T-helper 1 cell (primary cell): ENCODE results near the gene PHLDA2.
A peak's percentile ranks its signal among the peaks of the same experiment; 100 is the strongest.

ENCODE experiments used
- DNase-seq, 5 donors: peaks; one replicate each; pipeline ENCODE4 v3.0.0-alpha.2; 2012 to 2020
- total RNA-seq, 4 donors: gene quantifications; one replicate each; lab custom pipeline; 2026; lab: John Stamatoyannopoulos, UW

The PHLDA2 gene, protein sequence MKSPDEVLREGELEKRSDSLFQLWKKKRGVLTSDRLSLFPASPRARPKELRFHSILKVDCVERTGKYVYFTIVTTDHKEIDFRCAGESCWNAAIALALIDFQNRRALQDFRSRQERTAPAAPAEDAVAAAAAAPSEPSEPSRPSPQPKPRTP
- 1.7 to 6.4 (median 3.4) reads per million in 4 donors for total RNA-seq

DNA sequence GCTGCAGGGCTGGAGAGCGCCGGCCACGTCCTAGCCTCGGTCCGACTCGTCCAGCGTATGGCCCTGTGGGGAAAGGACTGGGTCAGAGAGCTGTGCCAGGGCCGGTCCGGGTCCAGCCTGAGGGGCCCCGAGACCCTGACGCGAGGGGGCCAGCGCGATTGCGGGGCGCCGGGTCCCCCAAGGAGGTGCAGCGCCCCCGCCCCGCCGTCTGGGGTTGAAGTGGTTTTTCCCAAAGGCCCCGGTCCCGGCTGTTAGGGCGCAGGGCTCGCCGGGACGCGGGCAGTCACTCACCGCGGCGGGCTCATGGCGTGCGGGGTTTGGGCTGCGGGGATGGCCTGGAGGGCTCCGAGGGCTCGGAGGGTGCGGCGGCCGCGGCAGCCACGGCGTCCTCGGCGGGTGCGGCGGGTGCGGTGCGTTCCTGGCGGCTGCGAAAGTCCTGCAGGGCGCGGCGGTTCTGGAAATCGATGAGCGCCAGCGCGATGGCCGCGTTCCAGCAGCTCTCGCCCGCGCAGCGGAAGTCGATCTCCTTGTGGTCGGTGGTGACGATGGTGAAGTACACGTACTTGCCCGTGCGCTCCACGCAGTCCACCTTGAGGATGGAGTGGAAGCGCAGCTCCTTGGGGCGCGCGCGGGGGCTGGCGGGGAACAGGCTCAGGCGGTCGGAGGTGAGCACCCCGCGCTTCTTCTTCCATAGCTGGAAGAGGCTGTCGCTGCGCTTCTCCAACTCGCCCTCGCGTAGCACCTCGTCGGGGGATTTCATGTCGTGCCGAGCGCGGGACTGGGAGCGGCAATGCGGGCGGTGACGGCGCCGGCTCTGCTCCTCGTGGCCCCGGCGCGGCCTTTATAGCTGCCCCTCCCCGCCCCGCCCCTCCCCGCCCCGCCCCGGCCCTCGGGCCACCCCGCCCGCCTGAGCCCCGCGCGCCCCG lies at the start of gene PHLDA2:
PHLDA2 (minus strand) TSS at position 816 of the 926 bp plus-strand sequence; CDS start at position 760, 56 bp downstream.
- DNase-seq: peak in 4 of 5 donors; percentile 42 to 71 (median 52)

DNA sequence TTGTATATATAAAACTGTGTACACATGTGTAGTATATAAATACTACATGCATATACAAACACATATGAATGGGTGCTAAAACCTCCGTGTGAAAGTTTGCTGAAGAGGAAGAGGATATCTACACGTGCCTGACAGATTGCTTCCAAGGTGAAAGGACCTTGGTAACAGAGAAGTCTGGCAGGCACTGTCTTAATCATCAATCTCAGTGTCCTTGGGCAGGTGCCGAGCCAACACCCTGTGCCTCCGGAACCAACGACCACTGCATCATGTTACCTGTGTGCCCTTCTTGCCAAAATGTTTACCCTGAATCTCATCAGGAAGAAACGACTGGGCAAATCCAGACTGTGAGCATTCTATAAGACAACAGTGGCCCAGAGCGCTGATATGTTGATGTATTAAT lies 47.9 kb upstream of the PHLDA2 start:
- no peak for DNase-seq

DNA sequence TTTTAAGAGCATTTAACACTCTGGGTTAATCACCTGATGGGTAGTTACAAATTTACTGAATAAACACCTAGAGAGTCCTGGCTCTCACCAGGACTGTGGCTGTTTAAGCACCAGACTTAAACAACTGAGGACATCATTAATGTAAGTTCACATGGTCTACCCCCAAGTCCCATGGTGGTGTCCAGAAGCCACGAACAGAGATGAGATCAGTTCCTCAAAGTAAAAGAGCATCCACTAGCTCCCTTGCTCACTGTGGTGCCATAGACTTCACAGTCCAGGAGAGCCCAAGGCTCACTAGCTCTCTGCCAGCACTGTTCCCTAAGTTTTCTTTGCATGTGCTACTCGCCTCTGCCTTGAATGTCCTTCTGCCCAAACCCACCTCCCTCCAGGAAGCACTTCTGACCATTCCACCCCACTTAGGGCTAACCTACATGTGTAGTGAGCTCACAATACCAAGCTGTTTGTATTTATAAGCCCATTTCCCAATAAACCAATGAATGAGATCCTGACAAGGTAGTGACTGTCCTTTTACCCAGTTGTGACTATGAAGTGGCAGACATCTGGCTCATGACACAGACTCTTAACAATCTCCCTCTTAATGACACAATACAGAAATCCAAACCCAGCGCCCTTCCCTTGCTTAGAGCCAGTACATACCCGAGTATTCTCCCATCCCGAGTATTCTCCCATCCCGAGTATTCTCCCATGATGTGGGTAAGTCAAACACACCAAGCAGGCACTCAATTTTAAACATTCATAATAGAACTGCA lies 47.3 kb upstream of the PHLDA2 start:
- no peak for DNase-seq

DNA sequence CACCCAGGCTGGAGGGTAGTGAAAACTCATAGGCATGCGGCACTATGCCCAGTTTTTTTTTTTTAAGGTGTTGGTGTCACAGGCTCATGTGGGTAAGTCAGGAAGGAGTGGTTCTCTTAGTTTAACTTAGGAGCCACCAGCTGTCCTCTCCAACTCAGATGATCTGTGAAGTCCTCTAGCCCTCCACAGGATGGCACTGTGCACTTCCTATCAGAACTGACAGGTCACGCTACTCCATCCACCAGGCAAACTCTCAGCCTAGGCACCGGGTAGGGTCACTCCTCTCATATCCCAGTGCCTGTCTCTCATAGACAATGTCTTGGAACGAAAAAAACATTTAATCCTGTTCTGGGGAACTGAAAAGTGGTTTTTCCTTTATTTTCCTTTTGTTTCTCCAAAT lies 46.4 kb upstream of the PHLDA2 start:
- peak in 4 of 5 donors; percentile 24 to 48 (median 27) for DNase-seq

DNA sequence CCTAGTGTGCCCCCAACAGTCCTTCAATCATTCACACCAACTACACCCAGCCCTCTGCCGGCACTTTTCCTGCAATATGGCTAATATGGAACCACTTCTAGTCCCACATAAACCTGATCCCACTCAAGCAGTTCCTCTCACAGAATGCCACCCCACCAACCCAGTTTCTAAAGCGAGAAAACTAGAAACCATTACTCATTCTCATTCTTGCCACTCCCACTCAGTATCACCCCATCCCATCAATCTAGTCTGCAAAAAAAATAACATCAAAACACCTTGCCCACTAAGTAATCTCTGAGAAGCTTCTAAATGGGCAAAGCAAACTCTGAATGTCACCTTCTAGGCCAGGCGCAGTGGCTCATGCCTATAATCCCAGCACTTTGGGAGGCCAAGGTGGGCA lies 45.1 kb upstream of the PHLDA2 start:
- DNase-seq: no peak

DNA sequence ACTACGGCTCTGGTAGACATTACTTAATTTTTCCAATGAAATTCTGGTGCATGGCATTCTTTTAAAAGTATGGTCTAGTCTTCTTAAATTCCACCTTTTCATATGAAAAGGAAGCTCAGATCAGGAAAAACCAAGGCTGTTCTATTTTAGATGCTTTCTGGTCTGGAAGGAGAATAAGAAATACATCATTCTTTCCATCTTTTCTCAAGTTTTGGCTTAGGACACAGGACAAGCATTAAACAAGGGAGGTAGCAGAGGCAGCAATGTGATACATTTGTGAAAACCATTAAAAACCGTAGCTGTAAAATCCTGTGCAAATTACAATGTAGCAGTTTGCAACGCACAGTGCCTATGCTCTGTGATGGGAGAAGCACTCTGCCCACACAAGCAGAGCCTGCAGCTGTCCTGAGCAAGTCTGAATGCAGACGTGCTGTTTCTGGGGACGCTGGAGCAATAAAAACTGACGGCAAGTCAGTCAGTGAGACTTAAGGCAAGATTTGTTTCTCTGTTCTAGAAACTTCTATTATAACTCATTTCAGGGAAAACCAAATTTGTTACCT lies 39.2 kb upstream of the PHLDA2 start:
- DNase-seq: no peak

DNA sequence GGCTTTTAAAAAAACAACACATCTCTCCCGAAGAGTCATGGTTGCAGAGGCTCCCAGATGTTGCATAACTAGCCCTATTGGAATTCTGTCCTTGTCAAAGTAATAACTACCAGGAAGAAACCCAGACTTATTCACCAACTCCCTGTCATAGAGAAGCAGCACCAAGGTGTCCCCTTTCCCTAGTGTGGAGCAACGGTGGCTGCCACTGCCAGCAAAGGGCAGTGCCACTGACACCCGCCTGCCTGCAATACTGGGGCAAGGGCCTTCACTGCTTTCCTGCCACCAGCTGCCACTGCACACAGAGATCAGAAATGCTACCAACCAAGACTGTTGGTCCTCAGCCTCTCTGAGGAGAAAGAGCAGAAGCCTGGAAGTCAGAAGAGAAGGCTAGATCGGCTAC lies 35.6 kb upstream of the PHLDA2 start:
- no peak for DNase-seq

DNA sequence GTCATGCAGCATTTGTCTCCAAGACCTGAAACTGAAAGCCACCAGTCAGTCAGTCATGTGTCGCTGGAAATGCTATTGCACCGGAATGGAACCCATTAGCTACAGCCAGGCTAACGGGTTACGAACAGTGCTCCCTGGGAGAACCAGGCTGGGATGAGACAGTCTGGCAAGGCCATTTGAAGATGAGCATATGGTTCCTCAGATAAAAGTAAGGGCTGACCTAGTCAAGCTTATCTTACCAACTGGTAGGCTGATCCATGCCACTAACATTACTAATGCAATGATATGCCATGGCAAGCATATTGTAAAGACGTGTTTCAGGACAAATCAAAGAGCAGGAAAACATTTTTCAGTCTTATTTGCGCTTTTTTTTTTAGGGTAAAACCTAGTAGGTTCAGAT lies 34.5 kb upstream of the PHLDA2 start:
- DNase-seq: no peak

DNA sequence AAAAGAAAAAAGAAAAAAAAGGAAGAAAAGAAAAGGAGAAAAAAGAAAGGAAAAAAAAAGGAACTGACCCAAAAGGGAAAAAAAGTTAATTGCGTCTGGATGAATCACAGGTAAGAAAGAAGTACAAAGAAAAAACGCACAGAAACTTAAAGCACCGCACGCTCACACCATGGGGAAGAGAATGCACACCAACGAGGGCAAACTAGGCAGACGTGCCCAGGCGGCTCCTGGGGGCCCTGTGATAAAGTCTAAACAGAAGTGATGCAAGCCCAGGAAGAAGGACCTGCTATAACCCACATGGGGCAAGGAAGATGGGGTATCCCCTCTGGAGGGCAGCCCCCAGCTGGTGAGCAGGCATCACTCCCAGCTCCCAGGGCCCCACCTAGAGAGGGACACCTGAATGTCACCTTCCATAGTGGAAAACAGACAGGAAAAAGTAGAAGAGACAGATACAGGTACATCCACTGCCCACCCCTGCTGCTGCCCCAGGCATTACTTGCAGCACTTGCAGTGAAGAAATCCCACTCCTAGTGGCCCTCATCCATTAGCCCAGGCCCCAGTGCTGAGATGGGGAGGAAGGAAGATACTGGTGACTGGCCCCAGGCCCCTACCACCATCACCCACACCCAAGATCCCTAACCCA lies 34.0 kb upstream of the PHLDA2 start:
- DNase-seq: no peak

DNA sequence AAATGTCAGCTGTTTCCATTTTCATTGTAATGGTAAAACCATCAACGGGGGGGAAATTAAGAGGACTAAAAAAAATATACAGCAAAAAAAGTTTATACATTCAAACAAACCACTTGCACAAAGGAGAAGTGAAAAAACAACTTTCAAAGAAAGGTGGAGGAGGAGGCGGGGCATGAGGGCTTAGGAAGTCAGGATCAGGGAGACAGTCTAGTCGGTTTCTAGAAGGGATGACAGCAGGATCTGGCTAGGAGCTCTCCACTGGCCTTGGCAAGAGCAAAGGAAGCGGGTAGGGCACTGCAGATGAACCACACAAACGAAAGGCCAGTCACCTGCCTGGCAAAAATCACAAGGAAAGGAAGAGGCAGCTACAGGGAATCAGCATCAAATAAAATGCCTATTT lies 31.9 kb upstream of the PHLDA2 start:
- DNase-seq: no peak

DNA sequence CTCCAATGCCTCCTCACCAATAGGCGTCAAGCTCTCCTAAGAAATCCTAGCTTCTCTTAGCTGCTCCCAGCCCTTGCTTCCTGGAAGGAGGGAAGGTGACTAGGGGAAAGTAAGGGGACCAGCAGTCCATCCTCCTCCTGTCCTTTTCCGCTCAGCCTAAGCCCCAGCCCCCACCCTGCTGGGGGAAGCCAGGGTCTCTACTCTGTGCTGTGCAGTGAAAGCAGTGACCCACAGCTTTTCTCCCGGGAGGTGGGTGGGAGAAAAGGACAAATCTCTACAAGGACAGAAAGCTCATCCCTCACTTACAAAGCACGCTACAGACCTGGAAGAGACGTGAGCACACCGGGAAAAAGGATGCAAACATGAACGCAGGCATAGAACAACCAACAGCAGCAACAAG lies 30.9 kb upstream of the PHLDA2 start:
- no peak for DNase-seq

DNA sequence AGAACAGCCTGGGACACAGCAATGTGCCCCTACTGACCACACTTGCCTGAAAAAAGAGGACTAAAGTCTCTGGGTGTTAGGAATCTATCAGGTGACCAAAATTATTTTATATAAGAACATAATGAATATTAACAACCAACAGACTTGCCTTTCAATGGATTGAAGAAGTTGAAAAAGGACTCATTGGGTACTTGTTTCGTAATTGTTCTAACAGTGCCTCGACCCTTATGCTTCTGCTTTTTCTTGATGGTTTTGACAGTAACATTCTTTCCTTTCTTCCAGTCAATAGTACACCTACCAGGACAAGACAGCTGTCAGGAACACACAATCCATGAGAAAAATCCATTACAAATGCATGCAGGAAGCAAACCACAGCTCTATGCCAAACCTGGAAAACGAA lies 29.0 kb upstream of the PHLDA2 start:
- DNase-seq: no peak

DNA sequence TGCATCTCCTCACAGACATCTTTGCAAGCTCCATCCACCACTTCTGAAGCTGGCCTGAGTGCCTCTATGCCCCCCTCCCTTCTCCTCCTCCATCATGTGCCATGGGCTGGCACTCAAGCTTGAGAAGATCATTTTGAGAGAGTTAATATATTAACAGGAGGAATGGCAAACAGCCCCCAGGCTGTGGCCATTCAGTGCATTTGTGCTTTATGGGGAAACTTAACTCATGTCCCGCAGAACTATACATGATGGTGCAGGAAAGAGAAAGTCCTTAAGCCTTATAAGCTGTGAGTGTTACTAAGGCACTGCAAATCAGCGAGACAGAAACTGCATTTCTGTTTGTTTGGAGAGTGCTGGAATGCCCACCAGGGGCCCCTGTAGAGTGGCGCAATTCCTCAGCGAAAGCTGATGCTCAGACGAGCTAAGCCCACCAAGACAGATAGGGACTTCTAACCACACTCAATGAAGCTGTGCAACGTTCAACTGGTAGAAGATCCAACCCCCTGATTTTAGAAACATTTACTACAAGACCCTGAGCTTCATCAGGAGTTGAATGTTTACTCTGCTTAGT lies 26.8 kb upstream of the PHLDA2 start:
- DNase-seq: no peak

DNA sequence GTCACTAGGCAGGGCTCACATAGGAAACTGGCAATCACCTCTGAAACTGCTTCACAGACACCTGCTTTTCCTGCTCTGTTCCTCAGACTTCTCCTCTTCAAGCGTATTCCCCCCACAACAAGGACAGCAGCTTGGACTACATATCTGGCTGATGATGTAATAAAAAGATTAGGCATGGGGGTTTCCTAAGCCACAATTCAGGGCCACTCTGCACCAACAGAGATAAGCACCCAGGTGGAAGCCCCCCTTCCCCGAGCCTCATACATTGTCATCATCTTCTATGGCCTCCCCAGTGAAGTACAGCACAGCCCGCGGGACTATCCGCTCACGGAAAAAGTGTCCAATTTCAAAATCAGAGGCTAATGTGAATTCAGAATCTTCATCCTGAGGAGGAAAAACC lies 25.0 kb upstream of the PHLDA2 start:
- no peak for DNase-seq

DNA sequence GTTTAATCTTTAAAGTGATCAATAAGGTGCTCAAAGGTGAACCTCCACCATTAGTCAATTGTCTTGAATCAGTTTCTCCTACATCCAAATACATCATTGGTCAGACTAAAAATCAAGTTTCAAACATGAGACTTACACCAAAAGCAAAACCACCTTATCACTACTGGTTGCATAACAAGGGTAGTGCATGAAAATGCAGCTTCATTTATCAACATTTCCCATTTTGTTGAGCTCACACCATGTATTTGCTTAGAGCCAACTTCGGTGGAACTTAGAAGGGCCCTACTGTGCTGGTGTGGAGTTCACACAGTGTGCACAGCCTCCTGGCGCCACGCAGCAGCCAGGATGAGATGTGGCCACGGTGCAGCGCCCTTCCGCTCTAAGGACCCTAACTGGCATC lies 23.1 kb upstream of the PHLDA2 start:
- DNase-seq: no peak

DNA sequence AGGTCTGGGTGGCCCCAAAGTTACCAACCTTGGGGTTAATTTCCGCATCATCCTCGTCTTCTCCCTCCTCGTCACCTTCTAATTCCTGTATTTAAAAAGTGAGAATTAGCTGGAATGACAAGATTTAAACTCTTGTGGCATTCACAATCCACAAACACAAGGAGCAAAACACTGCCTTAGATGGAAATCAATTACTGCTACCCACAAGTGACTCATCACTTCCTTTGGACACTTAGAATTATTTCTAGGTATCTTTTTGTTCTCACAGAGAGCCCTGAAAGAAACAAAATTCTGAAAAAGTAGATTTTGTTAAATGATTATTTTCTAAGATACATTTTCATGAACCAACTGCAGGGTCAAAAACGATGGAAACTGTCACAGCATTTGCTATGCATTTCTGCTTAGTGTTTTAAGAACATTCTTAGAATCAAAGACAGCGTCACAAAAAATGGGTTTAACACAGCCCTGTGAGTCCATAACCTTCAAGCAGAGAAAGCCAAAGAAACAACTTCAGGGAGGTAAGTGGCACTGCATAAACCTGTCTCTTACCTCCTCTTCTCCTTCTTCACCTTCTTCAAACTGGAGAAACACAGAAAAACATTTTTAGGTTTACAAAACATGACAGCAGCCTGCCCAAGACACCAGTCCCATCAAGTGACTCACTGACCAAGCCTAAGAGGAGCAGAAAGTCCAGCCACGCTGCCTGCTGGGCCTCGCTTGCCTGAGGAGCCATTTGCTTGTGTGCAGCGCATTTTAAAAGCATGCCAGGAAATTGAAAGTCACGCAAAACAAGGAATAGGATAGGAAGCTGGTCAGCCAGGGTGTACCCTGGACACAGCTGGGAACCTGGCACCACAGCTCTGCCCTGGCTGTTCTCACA lies 22.3 kb upstream of the PHLDA2 start:
- no peak for DNase-seq

DNA sequence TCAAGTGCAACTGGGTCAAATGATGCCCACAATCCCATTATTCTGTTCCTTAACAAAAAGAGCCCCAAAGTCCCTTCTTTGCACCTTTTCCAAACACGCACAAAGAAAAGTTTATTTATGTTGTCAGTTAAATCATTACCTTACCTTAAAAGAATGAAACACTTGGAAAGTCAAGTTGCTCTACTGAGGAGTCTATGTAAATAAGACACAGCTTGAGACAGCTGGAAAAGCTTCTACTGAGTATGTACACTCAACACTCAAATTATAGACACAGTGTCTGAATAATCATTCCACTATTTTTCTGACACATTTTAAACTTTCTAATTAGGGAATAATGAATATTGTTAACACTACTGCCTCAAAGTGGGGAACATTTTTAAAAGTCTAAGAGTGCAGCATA lies 21.6 kb upstream of the PHLDA2 start:
- DNase-seq: no peak

DNA sequence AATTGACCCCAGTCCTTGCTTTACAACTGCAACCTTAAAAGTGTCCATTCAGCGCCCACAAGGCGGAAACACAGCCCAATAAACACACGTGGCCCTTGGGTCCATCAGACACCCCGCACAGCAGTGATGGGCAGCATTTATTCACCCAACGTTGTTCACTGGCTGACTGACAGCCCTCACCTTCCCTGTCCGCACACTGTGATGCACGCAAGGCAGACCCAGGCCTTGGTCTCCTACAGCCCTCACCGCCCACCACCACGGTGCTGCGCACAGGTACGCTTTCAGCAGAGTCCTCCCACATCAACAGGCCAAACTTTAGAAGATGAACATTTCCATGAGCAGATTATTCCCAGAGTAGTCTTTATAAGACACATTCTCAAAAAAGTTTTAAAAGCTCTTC lies 20.7 kb upstream of the PHLDA2 start:
- DNase-seq: no peak

DNA sequence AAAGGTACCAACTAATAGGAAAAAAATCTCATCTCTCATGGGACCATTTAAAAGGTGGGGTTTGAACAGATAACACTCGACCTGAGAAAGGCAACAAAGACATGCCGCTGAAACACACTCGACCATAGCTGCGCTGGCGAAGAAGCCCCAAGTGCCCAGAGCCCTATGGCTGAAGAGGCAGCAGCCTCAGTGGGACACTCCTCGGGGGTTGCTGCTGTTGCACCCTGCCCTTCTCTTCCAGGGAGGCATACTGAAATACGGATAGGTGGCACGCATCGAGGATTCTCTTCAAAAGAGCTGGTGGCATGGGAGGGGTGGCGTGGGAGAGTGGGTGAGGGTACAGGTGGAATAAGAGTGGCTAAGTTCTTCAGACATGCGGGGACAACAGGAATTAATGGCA lies 18.5 kb upstream of the PHLDA2 start:
- no peak for DNase-seq

DNA sequence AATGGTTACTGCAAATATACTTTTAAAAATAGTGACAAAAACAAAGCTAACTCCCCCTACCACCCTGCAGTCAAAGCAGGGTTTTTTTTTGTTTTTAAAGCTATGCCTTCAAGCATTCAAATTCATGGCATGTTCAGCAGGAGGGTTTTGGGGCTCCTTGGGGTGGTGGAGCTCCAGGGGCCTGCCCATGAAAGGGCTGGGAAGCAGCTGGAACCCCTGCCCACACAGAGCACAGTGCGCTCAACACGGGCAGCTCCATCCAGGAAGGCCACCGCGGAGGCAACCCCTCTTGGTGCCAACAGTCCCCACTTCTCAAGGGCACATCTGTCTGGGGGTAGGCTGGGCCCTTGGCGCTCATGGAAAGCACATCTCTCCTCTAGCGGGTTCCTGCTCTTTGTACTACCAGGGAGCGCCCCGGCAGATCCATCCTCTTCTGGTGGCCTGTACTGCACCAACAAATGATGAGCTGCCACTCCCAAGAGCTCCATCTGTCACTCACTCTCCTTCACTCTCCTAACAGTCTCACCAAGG lies 16.6 kb upstream of the PHLDA2 start:
- no peak for DNase-seq
